A673 (cell line): ENCODE measurements around the gene NTRK1. TPM values are rescaled to one million over a fixed set of nuclear protein-coding genes. Genes with fewer than 3 reads are reported as not detected.

ENCODE experiments used
- BruUV-seq: library from RNA; stranded (reverse); fragments of 400-500 nt; replicated peaks from 2 replicates; lab custom pipeline; 2021; lab: Mats Ljungman, UMichigan
- CTCF ChIA-PET: fragments of 300-600 bp; sonication (Branson Sonifier 250); formaldehyde crosslinking; loops from one replicate; lab custom pipeline; 2022; ENCODE audit warnings: antibody characterized with exemption; lab: Charles Lee
- POLR2A ChIA-PET: fragments of 300-600 bp; sonication (Branson Sonifier 250); formaldehyde crosslinking; loops from one replicate; lab custom pipeline; 2022; ENCODE audit warnings: antibody characterized with exemption; ENCODE audit not compliant: low non-redundant PET; lab: Charles Lee
- DNase-seq: peaks from one replicate; pipeline ENCODE4 v3.0.0-alpha.2; 2015; ENCODE audit warnings: low spot score
- H3K27ac ChIP-seq: fragments of 200-600 bp; sonication (generic); 2 replicates; pipeline ENCODE4 v1.5.1; 2016; ENCODE audit warnings: mixed run types, low read depth, mild to moderate bottlenecking, mixed read lengths, antibody characterized with exemption, low read length; ENCODE audit not compliant: poor library complexity, severe bottlenecking
- H3K27me3 ChIP-seq: fragments of 200-600 bp; sonication (generic); replicated peaks from 2 replicates; pipeline ENCODE4 v1.6.1; 2017; ENCODE audit warnings: mixed run types, low read depth, mild to moderate bottlenecking, mixed read lengths, antibody characterized with exemption, low read length; ENCODE audit not compliant: insufficient read depth, poor library complexity
- H3K36me3 ChIP-seq: fragments of 200-600 bp; sonication (generic); 2 replicates; pipeline ENCODE4 v1.6.1; 2016; ENCODE audit warnings: mixed run types, mild to moderate bottlenecking, mixed read lengths, antibody characterized with exemption, low read length; ENCODE audit not compliant: insufficient read depth, poor library complexity, severe bottlenecking
- H3K4me1 ChIP-seq: fragments of 200-600 bp; sonication (generic); 2 replicates; pipeline ENCODE4 v1.6.1; 2017; ENCODE audit warnings: mixed run types, mild to moderate bottlenecking, mixed read lengths, antibody characterized with exemption, low read length; ENCODE audit not compliant: insufficient read depth, poor library complexity, severe bottlenecking
- H3K4me3 ChIP-seq: fragments of 200-600 bp; sonication (generic); 2 replicates; pipeline ENCODE4 v1.5.1; 2016; ENCODE audit warnings: low read depth, mixed run types, mild to moderate bottlenecking, mixed read lengths, low read length; ENCODE audit not compliant: poor library complexity, severe bottlenecking
- H3K9me3 ChIP-seq: fragments of 200-600 bp; sonication (generic); 2 replicates; pipeline ENCODE4 v1.6.1; 2016; ENCODE audit warnings: mixed run types, low read depth, mild to moderate bottlenecking, mixed read lengths, antibody characterized with exemption, low read length; ENCODE audit not compliant: poor library complexity, severe bottlenecking
- EZH2 ChIP-seq: fragments of 200-600 bp; sonication (generic); IDR thresholded peaks from 2 replicates; pipeline ENCODE4 v1.6.1; 2017; ENCODE audit warnings: borderline replicate concordance, low read depth, mild to moderate bottlenecking, mixed read lengths, antibody characterized with exemption, low read length; ENCODE audit not compliant: poor library complexity, severe bottlenecking
- intact Hi-C: fragments of 100-400 bp; cut with micrococcal nuclease; formaldehyde crosslinking; loops from one replicate; pipeline ENCODE4 v1.10.0; 2022; ENCODE audit not compliant: unreplicated experiment
- total RNA-seq: library from RNA; stranded (reverse); gene quantifications from 2 replicates; pipeline ENCODE4 v1.2.3, GENCODE V29; 2021
- TF ChIP-seq, protein P1 (sequence below): fragments of 300-800, 200-600 bp; sonication (generic); conservative IDR thresholded peaks from 2 replicates; pipeline ENCODE4 v1.5.1; 2017; ENCODE audit warnings: low read depth, mild to moderate bottlenecking, antibody characterized with exemption, low read length, moderate library complexity, mixed read lengths

The NTRK1 gene
- total RNA-seq, 1 experiment from 2014 or later, result 5.1 TPM

DNA sequence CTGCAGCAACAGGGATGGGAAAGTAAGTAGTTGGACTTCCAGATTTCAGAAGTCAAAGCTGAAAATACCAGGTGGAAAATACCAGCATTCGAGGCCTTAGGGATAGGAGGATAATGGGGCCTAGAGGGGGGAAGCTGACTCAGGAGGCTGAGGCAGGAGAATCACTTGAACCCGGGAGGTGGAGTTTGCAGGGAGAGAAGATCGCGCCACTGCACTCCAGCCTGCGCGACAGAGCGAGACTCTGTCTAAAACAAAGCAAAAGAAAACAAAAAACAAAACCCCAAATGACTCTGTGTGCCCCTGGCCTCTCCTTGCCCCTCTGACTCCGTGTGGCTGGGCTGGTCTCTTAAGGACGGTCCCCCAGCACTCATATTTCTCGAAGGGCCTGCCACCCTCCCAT, 47.4 kb upstream of the NTRK1 start:
- peak overlapping the region; percentile 20 for H3K27ac ChIP-seq
- H3K4me3 ChIP-seq, result peak overlapping the region; percentile 39
- TF ChIP-seq EZH2, result no peak
- TF ChIP-seq, protein P1, sequence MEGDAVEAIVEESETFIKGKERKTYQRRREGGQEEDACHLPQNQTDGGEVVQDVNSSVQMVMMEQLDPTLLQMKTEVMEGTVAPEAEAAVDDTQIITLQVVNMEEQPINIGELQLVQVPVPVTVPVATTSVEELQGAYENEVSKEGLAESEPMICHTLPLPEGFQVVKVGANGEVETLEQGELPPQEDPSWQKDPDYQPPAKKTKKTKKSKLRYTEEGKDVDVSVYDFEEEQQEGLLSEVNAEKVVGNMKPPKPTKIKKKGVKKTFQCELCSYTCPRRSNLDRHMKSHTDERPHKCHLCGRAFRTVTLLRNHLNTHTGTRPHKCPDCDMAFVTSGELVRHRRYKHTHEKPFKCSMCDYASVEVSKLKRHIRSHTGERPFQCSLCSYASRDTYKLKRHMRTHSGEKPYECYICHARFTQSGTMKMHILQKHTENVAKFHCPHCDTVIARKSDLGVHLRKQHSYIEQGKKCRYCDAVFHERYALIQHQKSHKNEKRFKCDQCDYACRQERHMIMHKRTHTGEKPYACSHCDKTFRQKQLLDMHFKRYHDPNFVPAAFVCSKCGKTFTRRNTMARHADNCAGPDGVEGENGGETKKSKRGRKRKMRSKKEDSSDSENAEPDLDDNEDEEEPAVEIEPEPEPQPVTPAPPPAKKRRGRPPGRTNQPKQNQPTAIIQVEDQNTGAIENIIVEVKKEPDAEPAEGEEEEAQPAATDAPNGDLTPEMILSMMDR, result no peak
- intact Hi-C loops, result no loop called here
- H3K9me3 ChIP-seq, result no peaks in the 10 kb centered on the region
- H3K27me3 ChIP-seq, result no peaks in the 10 kb centered on the region
- no peak for DNase-seq
- ChIA-PET CTCF (interaction anchor here (1.0 to 1.1 kb wide), 2 partner anchors 47 to 124 kb away, joined by 5 to 6 read pairs; partner anchors contain the start of gene NTRK1), POLR2A (interaction anchor here (0.6 kb wide), 1 partner anchor 28 kb away, joined by 11 read pairs; no protein-coding TSS in a partner anchor)
- H3K4me1 ChIP-seq, result peaks cover 31% of the 10 kb centered on the region
- no peaks in the 10 kb centered on the region for H3K36me3 ChIP-seq
- BruUV-seq, result no TSS peak

DNA sequence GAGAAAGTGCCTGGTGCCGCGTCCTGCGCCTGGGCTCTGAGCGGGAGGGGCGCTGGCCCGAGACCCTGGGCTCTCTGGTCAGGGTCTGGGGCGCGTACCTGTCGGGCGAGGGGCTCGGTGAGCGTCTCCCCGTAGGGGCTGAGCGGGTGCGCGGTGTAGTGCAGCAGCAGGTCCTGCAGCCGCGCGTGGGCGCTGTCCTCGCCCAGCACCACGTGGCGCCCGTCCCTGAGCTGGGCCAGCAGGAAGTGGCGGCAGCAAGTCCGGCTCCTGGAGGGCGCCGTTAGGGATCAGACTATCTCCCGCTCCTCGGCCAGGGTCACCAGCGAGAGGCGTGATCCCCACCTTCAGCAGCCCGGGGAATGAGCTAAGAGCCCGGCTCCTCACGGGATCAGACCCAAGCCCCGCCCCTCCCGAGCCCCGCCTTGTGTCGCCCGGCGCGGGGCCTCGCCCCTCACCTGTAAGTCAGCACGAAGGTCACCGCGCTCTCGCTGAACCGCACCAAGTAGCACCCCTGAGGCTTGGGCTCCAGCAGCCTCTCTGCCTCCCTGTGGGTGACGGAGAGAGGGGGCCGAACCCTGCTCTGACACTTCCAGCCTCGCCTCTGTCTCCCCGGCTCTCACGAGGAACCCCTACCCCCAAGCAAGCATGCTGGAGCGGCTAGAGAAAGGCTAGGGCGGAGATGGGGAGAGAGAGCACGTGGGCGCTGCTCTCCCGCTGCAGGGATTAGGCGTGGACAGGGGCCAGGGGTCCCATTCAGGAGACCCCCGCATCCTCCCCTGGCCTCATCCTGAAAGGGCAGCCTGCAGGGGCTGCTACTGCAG, 46.7 kb upstream of the NTRK1 start:
- H3K27me3 ChIP-seq, result no peaks in the 10 kb centered on the region
- no TSS peak for BruUV-seq
- no peak for TF ChIP-seq EZH2
- TF ChIP-seq, protein P1, result peak; percentile 83
- H3K4me1 ChIP-seq, result peaks cover 31% of the 10 kb centered on the region
- ChIA-PET CTCF (interaction anchor here (0.5 to 1.0 kb wide), 6 partner anchors 8 to 421 kb away, joined by 3 to 6 read pairs (median 3); no protein-coding TSS in a partner anchor), POLR2A (interaction anchor here (0.6 to 1.1 kb wide), 2 partner anchors 9 to 28 kb away, joined by 3 to 11 read pairs; no protein-coding TSS in a partner anchor)
- no peaks in the 10 kb centered on the region for H3K36me3 ChIP-seq
- H3K9me3 ChIP-seq, result no peaks in the 10 kb centered on the region
- peak overlapping the region; percentile 20 for H3K27ac ChIP-seq
- H3K4me3 ChIP-seq, result peak overlapping the region; percentile 39
- DNase-seq, result peak; percentile 68
- intact Hi-C loops, result no loop called here

DNA sequence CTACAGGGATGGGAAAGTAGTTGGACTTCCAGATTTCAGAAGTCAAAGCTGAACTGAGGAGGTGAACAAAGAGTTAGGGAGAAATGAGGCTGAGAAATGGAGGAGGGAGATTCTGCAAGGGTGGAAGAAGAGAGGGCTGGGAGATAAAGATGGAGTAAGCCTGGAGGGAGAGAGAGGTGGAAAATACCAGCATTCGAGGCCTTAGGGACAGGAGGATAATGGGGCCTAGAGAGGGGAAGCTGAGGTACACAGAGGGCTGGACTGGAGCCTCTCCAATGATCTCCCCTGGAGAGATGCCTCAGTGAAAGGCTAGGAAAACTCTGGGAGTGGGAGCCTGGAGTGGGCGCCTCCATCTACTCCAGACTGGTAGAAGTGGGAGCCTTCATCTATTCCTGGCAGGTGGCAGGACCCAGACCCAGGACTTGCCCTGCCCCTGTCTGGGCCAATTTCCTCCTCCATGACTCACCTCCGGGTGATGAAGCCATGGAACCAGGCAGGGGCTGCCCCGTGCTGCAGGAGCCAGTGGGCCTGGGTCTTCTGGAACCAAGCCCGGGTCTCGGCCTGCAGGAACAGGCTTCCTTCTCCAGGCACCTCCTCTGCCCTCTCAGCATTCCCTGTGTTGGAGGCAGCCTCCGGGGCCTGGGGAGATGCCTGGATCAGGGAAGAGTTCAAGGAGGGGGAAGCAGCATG, 45.9 kb upstream of the NTRK1 start:
- TF ChIP-seq EZH2, result no peak
- TF ChIP-seq, protein P1, result no peak
- POLR2A ChIA-PET, result interaction anchor here (1.1 kb wide), 1 partner anchor 10 kb away, joined by 3 read pairs; no protein-coding TSS in a partner anchor

More for the DNA sequence above, 45.9 kb upstream of the NTRK1 start:
- BruUV-seq, result no TSS peak
- intact Hi-C loops, result no loop called here
- CTCF ChIA-PET, result interaction anchor here (0.7 to 1.0 kb wide), 3 partner anchors 8 to 125 kb away, joined by 3 to 6 read pairs (median 3); no protein-coding TSS in a partner anchor
- Histone ChIP-seq H3K27ac (no peak overlapping the region), H3K27me3 (no peaks in the 10 kb centered on the region), H3K4me3 (no peak overlapping the region), H3K9me3 (no peaks in the 10 kb centered on the region), H3K4me1 (peaks cover 31% of the 10 kb centered on the region), H3K36me3 (no peaks in the 10 kb centered on the region)
- DNase-seq, result no peak
